Activated CD4-positive, CD25-positive, alpha-beta regulatory T cell treated with anti-CD3 and anti-CD28 coated beads, Interleukin-2, amount 50 U/mL, for 16 hours (primary cell): ENCODE results near the gene CBLC.
"Not testable (repeated sequence)": the region's sequence is repeated elsewhere in the genome, so short reads cannot be mapped to it uniquely, and the experiment has no call there.

Experiments
- DNase-seq: peaks from one replicate; pipeline ENCODE4 v3.0.0-alpha.2; 2020; ENCODE audit warnings: low read depth, low spot score

CBLC gene

GRCh38 chr19:44819246-44819832 lies 41.6 kb downstream of the CBLC start:
- DNase-seq: no peak

- DNase-seq: no peak
These were observed 43.2 kb downstream of the CBLC start for GRCh38 chr19:44820648-44821609.

GRCh38 chr19:44822177-44822576 lies 44.5 kb downstream of the CBLC start:
- DNase-seq: no peak

- no peak for DNase-seq
These were observed 45.1 kb downstream of the CBLC start for GRCh38 chr19:44822670-44823372.

GRCh38 chr19:44823373-44823698 lies 45.6 kb downstream of the CBLC start:
- no peak for DNase-seq

- DNase-seq: no peak
These were observed 47.1 kb downstream of the CBLC start for GRCh38 chr19:44824761-44825160.

GRCh38 chr19:44832875-44833274 lies 55.2 kb downstream of the CBLC start:
- DNase-seq: not testable (repeated sequence)

- DNase-seq: not testable (repeated sequence)
These were observed 56.7 kb downstream of the CBLC start for GRCh38 chr19:44834399-44834798.

- DNase-seq: no peak
These were observed 61.6 kb downstream of the CBLC start for GRCh38 chr19:44839276-44839675.

GRCh38 chr19:44840811-44841210 lies 63.1 kb downstream of the CBLC start:
- no peak for DNase-seq

GRCh38 chr19:44841231-44841630 lies 63.5 kb downstream of the CBLC start:
- DNase-seq: no peak

- DNase-seq: no peak
These were observed 67.6 kb downstream of the CBLC start for GRCh38 chr19:44845286-44845611.

GRCh38 chr19:44845612-44846454 lies 68.1 kb downstream of the CBLC start, which contains the start of gene NECTIN2:
NECTIN2 (plus strand) TSS chr19:44846297; CDS start chr19:44846526, 229 bp downstream.
- peak; percentile 30 for DNase-seq

- no peak for DNase-seq
These were observed 68.9 kb downstream of the CBLC start for GRCh38 chr19:44846455-44847143.

- DNase-seq: no peak
These were observed 69.7 kb downstream of the CBLC start for GRCh38 chr19:44847144-44848035.

- DNase-seq: no peak
These were observed 70.5 kb downstream of the CBLC start for GRCh38 chr19:44848036-44848811.

GRCh38 chr19:44848812-44849447 lies 71.2 kb downstream of the CBLC start:
- DNase-seq: no peak
